H1 (cell line): Measurements from ENCODE around the gene FZD8. TPM values are rescaled to one million over a fixed set of nuclear protein-coding genes. Genes with fewer than 3 reads are reported as not detected.

Experiments used
- RFX5 ChIP-seq: IDR thresholded peaks from 2 replicates; pipeline ENCODE4 v1.6.1; 2011; ENCODE audit warnings: low read depth, low read length, improper control_type of control experiment, borderline replicate concordance
- polyA plus RNA-seq, 7 experiments: library from polyadenylated mRNA; depleted of rRNA in 3 of 7; stranded (reverse) in 5 of 7; unstranded in 2 of 7; fragments of >200 nt in 5 of 7; fragments of 200-250 nt in 2 of 7; gene quantifications; 1 replicate in 5 of 7; 2 replicates in 1 of 7; 4 replicates in 1 of 7; pipeline versions ENCODE4 v1.2.1 to v1.2.3, GENCODE V29; 2011 to 2013; ENCODE audit warnings: missing spikeins in 2 of 7, mixed read lengths in 2 of 7
- total RNA-seq: library from RNA; stranded (reverse); fragmentation: NEBNext Ultra II Directional; extraction: Animal tissue kit (Norgen Biotek cat#: 25700); gene quantifications from 2 replicates; pipeline ENCODE4 v1.2.1, GENCODE V29; 2021

FZD8 gene
- total and polyA plus RNA-seq, 2 of the 8 experiments (the other 6 are each of a cell fraction or from before 2014, with no cell fraction given): 4.8 to 7.1 TPM

DNA sequence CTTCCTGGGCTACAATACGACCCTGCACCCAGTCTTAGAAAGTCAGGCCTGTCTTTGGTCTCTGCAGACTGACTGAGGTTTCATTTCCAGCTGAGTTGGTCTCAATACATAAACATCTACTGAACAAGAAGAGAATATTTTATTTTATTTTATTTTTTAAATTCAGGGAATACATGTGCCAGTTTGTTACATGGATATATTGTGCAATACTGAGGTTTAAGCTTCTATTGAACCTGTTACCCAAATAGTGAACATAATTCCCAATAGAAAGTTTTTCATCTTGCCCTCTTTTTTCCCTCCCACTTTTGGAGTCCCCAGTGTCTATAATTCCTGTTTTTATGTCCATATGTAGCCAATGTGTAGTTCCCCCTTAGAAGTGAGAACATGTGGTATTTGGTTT lies 10.7 kb downstream of the FZD8 start (continued):
- no peak for TF ChIP-seq RFX5
